A673 (cell line): ENCODE results near the gene AOC2.
"Not testable (repeated sequence)": the region's sequence is repeated elsewhere in the genome, so short reads cannot be mapped to it uniquely, and the experiment has no call there.

Experiments
- EZH2 ChIP-seq: fragments of 200-600 bp; sonication (generic); IDR thresholded peaks from 2 replicates; pipeline ENCODE4 v1.6.1; 2017; ENCODE audit warnings: borderline replicate concordance, low read depth, mild to moderate bottlenecking, mixed read lengths, antibody characterized with exemption, low read length; ENCODE audit not compliant: poor library complexity, severe bottlenecking
- TF ChIP-seq, protein P1 (sequence below): fragments of 300-800, 200-600 bp; sonication (generic); conservative IDR thresholded peaks from 2 replicates; pipeline ENCODE4 v1.5.1; 2017; ENCODE audit warnings: low read depth, mild to moderate bottlenecking, antibody characterized with exemption, low read length, moderate library complexity, mixed read lengths

DNA sequence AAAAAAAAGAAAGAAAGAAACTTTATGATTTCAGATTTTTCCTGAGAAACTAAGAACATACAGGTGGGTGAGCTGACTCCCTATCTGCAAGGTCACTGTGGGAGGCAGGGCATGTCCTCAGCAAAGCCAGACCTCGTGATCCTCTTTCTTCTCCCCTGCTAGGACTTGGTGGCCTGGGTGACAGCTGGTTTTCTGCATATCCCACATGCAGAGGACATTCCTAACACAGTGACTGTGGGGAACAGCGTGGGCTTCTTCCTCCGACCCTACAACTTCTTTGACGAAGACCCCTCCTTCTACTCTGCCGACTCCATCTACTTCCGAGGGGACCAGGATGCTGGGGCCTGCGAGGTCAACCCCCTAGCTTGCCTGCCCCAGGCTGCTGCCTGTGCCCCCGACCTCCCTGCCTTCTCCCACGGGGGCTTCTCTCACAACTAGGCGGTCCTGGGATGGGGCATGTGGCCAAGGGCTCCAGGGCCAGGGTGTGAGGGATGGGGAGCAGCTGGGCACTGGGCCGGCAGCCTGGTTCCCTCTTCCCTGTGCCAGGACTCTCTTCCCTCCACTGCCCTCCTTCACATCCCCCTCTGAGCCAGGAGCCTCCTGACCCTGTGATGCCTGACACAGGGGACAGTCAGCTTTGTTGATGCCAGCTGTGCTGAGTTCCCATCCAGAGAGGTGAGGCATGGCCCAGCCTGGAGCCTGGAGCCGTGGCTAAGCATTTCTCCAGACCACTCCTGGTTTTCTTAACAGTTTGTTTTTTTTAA is 29.7 kb downstream of the AOC2 start:
- TF ChIP-seq, protein P1, sequence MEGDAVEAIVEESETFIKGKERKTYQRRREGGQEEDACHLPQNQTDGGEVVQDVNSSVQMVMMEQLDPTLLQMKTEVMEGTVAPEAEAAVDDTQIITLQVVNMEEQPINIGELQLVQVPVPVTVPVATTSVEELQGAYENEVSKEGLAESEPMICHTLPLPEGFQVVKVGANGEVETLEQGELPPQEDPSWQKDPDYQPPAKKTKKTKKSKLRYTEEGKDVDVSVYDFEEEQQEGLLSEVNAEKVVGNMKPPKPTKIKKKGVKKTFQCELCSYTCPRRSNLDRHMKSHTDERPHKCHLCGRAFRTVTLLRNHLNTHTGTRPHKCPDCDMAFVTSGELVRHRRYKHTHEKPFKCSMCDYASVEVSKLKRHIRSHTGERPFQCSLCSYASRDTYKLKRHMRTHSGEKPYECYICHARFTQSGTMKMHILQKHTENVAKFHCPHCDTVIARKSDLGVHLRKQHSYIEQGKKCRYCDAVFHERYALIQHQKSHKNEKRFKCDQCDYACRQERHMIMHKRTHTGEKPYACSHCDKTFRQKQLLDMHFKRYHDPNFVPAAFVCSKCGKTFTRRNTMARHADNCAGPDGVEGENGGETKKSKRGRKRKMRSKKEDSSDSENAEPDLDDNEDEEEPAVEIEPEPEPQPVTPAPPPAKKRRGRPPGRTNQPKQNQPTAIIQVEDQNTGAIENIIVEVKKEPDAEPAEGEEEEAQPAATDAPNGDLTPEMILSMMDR = not testable (repeated sequence)
- TF ChIP-seq EZH2 = not testable (repeated sequence)
